A549 (cell line): ENCODE results near the gene ACTG2. TPM values are rescaled to one million over a fixed set of nuclear protein-coding genes. Genes with fewer than 3 reads are reported as not detected.

Experiments
- ATAC-seq, 2 experiments: fragments of 200-7000 bp in 1 of 2; fragments of >200 bp in 1 of 2; cut with Nextera tagmentation in 1 of 2; cut with Tn5 transposase in 1 of 2; 3 replicates each; pipeline versions ENCODE4 v1.8.0 to v1.9.1; 2018 to 2020; ENCODE audit warnings: mild to moderate bottlenecking in 1 of 2, moderate library complexity in 1 of 2
- CTCF ChIA-PET: fragments of 300-600 bp; sonication (Branson Sonifier 250); formaldehyde crosslinking; extraction: SDS; loops from one replicate; lab custom pipeline; 2021; ENCODE audit warnings: antibody characterized with exemption, inconsistent platforms; lab: Yijun Ruan, JAX
- POLR2A ChIA-PET: fragments of 350-600 bp; formaldehyde crosslinking; extraction: SDS; loops from one replicate; lab custom pipeline; 2021; ENCODE audit warnings: antibody characterized with exemption, inconsistent platforms; lab: Yijun Ruan, JAX
- DNase-seq, 2 experiments: peaks; one replicate each; pipeline versions ENCODE4 v3.0.0 to v3.0.0-alpha.2; 2011 to 2016; ENCODE audit warnings: low read depth in 1 of 2, low spot score in 1 of 2
- FAIRE-seq: peaks from 2 replicates; lab custom pipeline; 2011; peaks lifted over from hg19 to GRCh38; lab: Jason Lieb, UNC
- H3K27ac ChIP-seq, 2 experiments: fragments of >200 bp; sonication (Bioruptor Twin); formaldehyde crosslinking; 3 replicates each; pipeline ENCODE4 v1.5.1; 2016 to 2017
- H3K4me1 ChIP-seq: fragments of >200 bp; sonication (Bioruptor Twin); formaldehyde crosslinking; 3 replicates; pipeline ENCODE4 v1.6.1; 2016
- H3K4me2 ChIP-seq: fragments of >200 bp; sonication (Bioruptor Twin); formaldehyde crosslinking; 3 replicates; pipeline ENCODE4 v1.6.1; 2016
- H3K4me3 ChIP-seq: fragments of >200 bp; sonication (Bioruptor Twin); formaldehyde crosslinking; 3 replicates; pipeline ENCODE4 v1.5.1; 2016
- H3K9me3 ChIP-seq: fragments of >200 bp; sonication (Bioruptor Twin); formaldehyde crosslinking; 3 replicates; pipeline ENCODE4 v1.6.1; 2016
- ATOH8 ChIP-seq: fragments of 250-450 bp; sonication (Bioruptor Pico); IDR thresholded peaks from 2 replicates; pipeline ENCODE4 v1.5.0; 2020; ENCODE audit warnings: low read depth, mild to moderate bottlenecking, moderate library complexity
- BCL3 ChIP-seq: fragments of >200 bp; sonication (Bioruptor Twin); formaldehyde crosslinking; IDR thresholded peaks from 3 replicates; pipeline ENCODE4 v1.6.1; 2016
- CBX2 ChIP-seq: fragments of 200-600 bp; sonication (generic); IDR thresholded peaks from 2 replicates; pipeline ENCODE4 v1.6.1; 2016; ENCODE audit warnings: low read depth, mild to moderate bottlenecking, borderline replicate concordance
- CBX8 ChIP-seq: fragments of 200-600 bp; sonication (generic); IDR thresholded peaks from 2 replicates; pipeline ENCODE4 v1.6.1; 2016
- CHD2 ChIP-seq: fragments of 150-350 bp; IDR thresholded peaks from 2 replicates; pipeline ENCODE4 v1.6.1; 2014; ENCODE audit warnings: low read length; ENCODE audit not compliant: partially characterized antibody
- CHD4 ChIP-seq: fragments of 200-600 bp; sonication (generic); IDR thresholded peaks from 2 replicates; pipeline ENCODE4 v1.6.1; 2016; ENCODE audit warnings: antibody characterized with exemption, mild to moderate bottlenecking, borderline replicate concordance
- E2F6 ChIP-seq: IDR thresholded peaks from 2 replicates; pipeline ENCODE4 v1.6.1; 2012; ENCODE audit warnings: low read depth, borderline replicate concordance
- EHMT2 ChIP-seq: fragments of 200-600 bp; sonication (generic); IDR thresholded peaks from 2 replicates; pipeline ENCODE4 v1.6.1; 2016; ENCODE audit warnings: antibody characterized with exemption, low read depth, mild to moderate bottlenecking, moderate library complexity
- EP300 ChIP-seq, 2 experiments: fragments of >200 bp; sonication (Bioruptor Twin); formaldehyde crosslinking; IDR thresholded peaks; 2 replicates in 1 of 2; 3 replicates in 1 of 2; pipeline ENCODE4 v1.6.1; 2016 to 2017
- FOSB ChIP-seq: fragments of 250-450 bp; sonication (Bioruptor Pico); IDR thresholded peaks from 2 replicates; pipeline ENCODE4 v1.5.0; 2020; ENCODE audit warnings: mild to moderate bottlenecking, moderate library complexity
- HMGXB4 ChIP-seq: fragments of 250-450 bp; sonication (Bioruptor Pico); IDR thresholded peaks from 2 replicates; pipeline ENCODE4 v1.5.0; 2021; ENCODE audit warnings: mild to moderate bottlenecking, moderate library complexity, borderline replicate concordance
- HOXA7 ChIP-seq: fragments of 250-450 bp; sonication (Bioruptor Pico); IDR thresholded peaks from 2 replicates; pipeline ENCODE4 v1.5.0; 2020; ENCODE audit warnings: mild to moderate bottlenecking, moderate library complexity
- JUNB ChIP-seq: fragments of >200 bp; sonication (Bioruptor Twin); formaldehyde crosslinking; IDR thresholded peaks from 2 replicates; pipeline ENCODE4 v1.6.1; 2016
- KDM1A ChIP-seq: fragments of 200-600 bp; sonication (generic); IDR thresholded peaks from 2 replicates; pipeline ENCODE4 v1.6.1; 2016; ENCODE audit warnings: low read depth, mild to moderate bottlenecking
- KDM5A ChIP-seq: fragments of 200-600 bp; sonication (generic); IDR thresholded peaks from 2 replicates; pipeline ENCODE4 v1.6.1; 2016; ENCODE audit warnings: antibody characterized with exemption, mild to moderate bottlenecking
- MAFK ChIP-seq: fragments of 450-650 bp; IDR thresholded peaks from 2 replicates; pipeline ENCODE4 v1.6.1; 2014; ENCODE audit not compliant: partially characterized antibody
- MAX ChIP-seq: IDR thresholded peaks from 2 replicates; pipeline ENCODE4 v1.6.1; 2012
- MYC ChIP-seq: IDR thresholded peaks from 2 replicates; pipeline ENCODE4 v1.6.1; 2012; ENCODE audit warnings: mild to moderate bottlenecking, inconsistent platforms, low read length, improper control_type of control experiment, borderline replicate concordance
- NPAS2 ChIP-seq: fragments of 250-450 bp; sonication (Bioruptor Pico); IDR thresholded peaks from 2 replicates; pipeline ENCODE4 v1.8.0; 2022; ENCODE audit warnings: mild to moderate bottlenecking, moderate library complexity, borderline replicate concordance
- PBX3 ChIP-seq: IDR thresholded peaks from 2 replicates; pipeline ENCODE4 v1.6.1; 2012
- POLR2A ChIP-seq: IDR thresholded peaks from 2 replicates; pipeline ENCODE4 v1.6.1; 2012; ENCODE audit warnings: mild to moderate bottlenecking, low read length
- POLR2AphosphoS2 ChIP-seq: conservative IDR thresholded peaks from 2 replicates; pipeline ENCODE4 v1.6.1; 2012; ENCODE audit warnings: low read length, improper control_type of control experiment, inconsistent platforms
- SREBF2 ChIP-seq: fragments of 450-650 bp; IDR thresholded peaks from 2 replicates; pipeline ENCODE4 v1.6.1; 2014; ENCODE audit warnings: mild to moderate bottlenecking, moderate library complexity
- TFCP2L1 ChIP-seq: fragments of 250-450 bp; sonication (Bioruptor Pico); IDR thresholded peaks from 2 replicates; pipeline ENCODE4 v1.5.0; 2021; ENCODE audit warnings: mild to moderate bottlenecking
- ZC3H11A ChIP-seq: fragments of 450-650 bp; IDR thresholded peaks from 2 replicates; pipeline ENCODE4 v1.6.1; 2014; ENCODE audit warnings: antibody characterized with exemption, mild to moderate bottlenecking
- ZFP36 ChIP-seq: fragments of 450-650 bp; IDR thresholded peaks from 2 replicates; pipeline ENCODE4 v1.6.1; 2014; ENCODE audit warnings: borderline replicate concordance; ENCODE audit not compliant: partially characterized antibody
- ZNF302 ChIP-seq: fragments of 250-450 bp; sonication (Bioruptor Pico); IDR thresholded peaks from 2 replicates; pipeline ENCODE4 v1.9.0; 2021; ENCODE audit warnings: inconsistent platforms, mild to moderate bottlenecking, moderate library complexity
- WGBS: methylation state at CpG from one replicate; pipeline ENCODE4 v1.1.6; 2017; ENCODE audit errors: missing lambda C conversion rate; 5-methylcytosine and 5-hydroxymethylcytosine counted together
- polyA plus RNA-seq, 4 experiments: library from polyadenylated mRNA; depleted of rRNA in 3 of 4; stranded (reverse); fragments of >200 nt; fragmentation: RNase III in 1 of 4; extraction: RNeasy Plus Mini Kit Qiagen cat#74134 plus additional on column Dnase treatment in 1 of 4; gene quantifications; 2 replicates in 3 of 4; 3 replicates in 1 of 4; pipeline ENCODE4 v1.2.3, GENCODE V29; 2011 to 2017

Gene ACTG2
- polyA plus RNA-seq, 2 of the 4 experiments (the other 2 are of a cell fraction): 0.04 to 0.26 TPM

GRCh38 chr2:73965053-73965452 lies 72.2 kb downstream of the ACTG2 start:
- ATAC-seq (no peak), FAIRE-seq (no peak), DNase-seq (no peak)
- ChIA-PET POLR2A (no interaction called here), CTCF (interaction anchor here (1.2 to 2.0 kb wide), 4 partner anchors 11 to 15 kb away, joined by 3 to 11 read pairs (median 4); no protein-coding TSS in a partner anchor)
- whole genome bisulfite sequencing: 94% methylated on average over 3 of the region's 3 CpGs
- no peak overlapping the region for H3K4me2 ChIP-seq
- H3K9me3 ChIP-seq: no peaks in the 10 kb centered on the region
- H3K27ac ChIP-seq: no peak overlapping the region
- no peaks in the 10 kb centered on the region for H3K4me1 ChIP-seq
- TF ChIP-seq CBX2: no peak
- TF ChIP-seq MYC: no peak
- TF ChIP-seq ZC3H11A: no peak
- no peak for TF ChIP-seq ATOH8 (CRISPR knock-in tag)
- no peak for TF ChIP-seq TFCP2L1
- no peak for TF ChIP-seq HMGXB4 (CRISPR knock-in tag)
- TF ChIP-seq EP300 (IDR thresholded peaks at IDR 0.05): no peak
- TF ChIP-seq POLR2AphosphoS2: no peak
- no peak for TF ChIP-seq ZNF302 (CRISPR knock-in tag)
- no peak for TF ChIP-seq HOXA7 (CRISPR knock-in tag)
- no peak for TF ChIP-seq PBX3
- TF ChIP-seq SREBF2: no peak
- no peak for TF ChIP-seq CHD4
- TF ChIP-seq E2F6: no peak
- no peak for TF ChIP-seq JUNB
- TF ChIP-seq BCL3: no peak
- TF ChIP-seq EHMT2: no peak
- TF ChIP-seq CHD2: no peak
- H3K4me3 ChIP-seq: no peak overlapping the region

GRCh38 chr2:73968357-73968937 lies 75.6 kb downstream of the ACTG2 start:
- H3K4me2 ChIP-seq: no peak overlapping the region
- no peaks in the 10 kb centered on the region for H3K9me3 ChIP-seq
- ChIA-PET CTCF (interaction anchor here (0.6 to 1.5 kb wide), 2 partner anchors 17 to 33 kb away, joined by 3 to 4 read pairs; no protein-coding TSS in a partner anchor), POLR2A (no interaction called here)
- FAIRE-seq (no peak), DNase-seq (no peak), ATAC-seq (no peak)
- TF ChIP-seq KDM5A: no peak
- TF ChIP-seq ATOH8 (CRISPR knock-in tag): no peak
- no peak for TF ChIP-seq FOSB (CRISPR knock-in tag)
- no peak for TF ChIP-seq KDM1A
- no peak for TF ChIP-seq E2F6
- no peak for TF ChIP-seq MAFK
- no peak for TF ChIP-seq POLR2A
- TF ChIP-seq ZC3H11A: no peak
- TF ChIP-seq EHMT2: no peak
- no peak for TF ChIP-seq MAX
- TF ChIP-seq ZFP36: no peak
- no peak for TF ChIP-seq NPAS2 (CRISPR knock-in tag)
- TF ChIP-seq CBX8: no peak
- H3K27ac ChIP-seq: no peak overlapping the region
- 75% methylated on average over 8 of the region's 8 CpGs for WGBS
- no peak overlapping the region for H3K4me3 ChIP-seq
- peaks cover 10% of the 10 kb centered on the region; the same call in 2 of the 3 replicates for H3K4me1 ChIP-seq
